ENCODE data around the gene THRAP3.

THRAP3 gene

GRCh38 chr1:36322786-36323635 lies 98.8 kb downstream of the THRAP3 start:
- Histone ChIP-seq H3K4me2 (ENCODE audit: low read length) (peak overlapping the region; percentile 80), H3K18ac (ENCODE audit: low read length) (peak overlapping the region; percentile 18), H3K27ac (ENCODE audit: low read depth, low read length) (peak overlapping the region; percentile 36), H3K23ac (ENCODE audit: low read length) (no peak overlapping the region), H3K36me3 (ENCODE audit: control insufficient read depth in 1 of 2, insufficient read depth in 2 of 2, low read length in 2 of 2) (peaks cover 0 to 3% of the 10 kb centered on the region in 2 experiments), H2AK5ac (ENCODE audit: low read length) (peak overlapping the region; percentile 25), H2BK12ac (ENCODE audit: low read length) (no peak overlapping the region), H4K91ac (ENCODE audit: low read depth, low read length) (peak overlapping the region; percentile 90), H4K8ac (ENCODE audit: low read depth, low read length) (peak overlapping the region; percentile 81), H3K9ac (ENCODE audit: low read length) (peak overlapping the region; percentile 50), H3K9me3 (ENCODE audit: insufficient read depth, low read depth, low read length) (peaks cover 2% of the 10 kb centered on the region), H2BK120ac (ENCODE audit: insufficient read depth, low read length, poor library complexity) (peak overlapping the region; percentile 21), H3K4ac (ENCODE audit: low read depth, low read length) (peak overlapping the region; percentile 82), H3K14ac (ENCODE audit: low read length) (peak overlapping the region; percentile 46), H3K27me3 (ENCODE audit: insufficient read depth, low read length) (no peaks in the 10 kb centered on the region), H3K4me1 (ENCODE audit: control insufficient read depth in 1 of 2, insufficient read depth in 2 of 2, low read length in 2 of 2) (peaks cover 39 to 45% of the 10 kb centered on the region in 2 experiments), H3K4me3 (ENCODE audit: low read depth, low read length) (peak overlapping the region; percentile 73), H3K79me1 (ENCODE audit: low read length) (peaks cover 23% of the 10 kb centered on the region), H2BK5ac (ENCODE audit: low read depth, low read length, poor library complexity) (peak overlapping the region; percentile 52), H3K79me2 (ENCODE audit: control insufficient read depth, insufficient read depth, low read length, poor library complexity) (peaks cover 8% of the 10 kb centered on the region), H2AFZ (ENCODE audit: insufficient read depth, low read length, poor library complexity) (peak overlapping the region; percentile 84), H4K12ac (ENCODE audit: low read depth, low read length) (peak overlapping the region; percentile 23)
- WGBS (ENCODE audit: extremely low coverage, insufficient coverage, insufficient read length), result no CpG with 5 or more reads among the region's 83 CpGs
- peak in 1 of 2 donors; percentile 36 for DNase-seq

DNA sequence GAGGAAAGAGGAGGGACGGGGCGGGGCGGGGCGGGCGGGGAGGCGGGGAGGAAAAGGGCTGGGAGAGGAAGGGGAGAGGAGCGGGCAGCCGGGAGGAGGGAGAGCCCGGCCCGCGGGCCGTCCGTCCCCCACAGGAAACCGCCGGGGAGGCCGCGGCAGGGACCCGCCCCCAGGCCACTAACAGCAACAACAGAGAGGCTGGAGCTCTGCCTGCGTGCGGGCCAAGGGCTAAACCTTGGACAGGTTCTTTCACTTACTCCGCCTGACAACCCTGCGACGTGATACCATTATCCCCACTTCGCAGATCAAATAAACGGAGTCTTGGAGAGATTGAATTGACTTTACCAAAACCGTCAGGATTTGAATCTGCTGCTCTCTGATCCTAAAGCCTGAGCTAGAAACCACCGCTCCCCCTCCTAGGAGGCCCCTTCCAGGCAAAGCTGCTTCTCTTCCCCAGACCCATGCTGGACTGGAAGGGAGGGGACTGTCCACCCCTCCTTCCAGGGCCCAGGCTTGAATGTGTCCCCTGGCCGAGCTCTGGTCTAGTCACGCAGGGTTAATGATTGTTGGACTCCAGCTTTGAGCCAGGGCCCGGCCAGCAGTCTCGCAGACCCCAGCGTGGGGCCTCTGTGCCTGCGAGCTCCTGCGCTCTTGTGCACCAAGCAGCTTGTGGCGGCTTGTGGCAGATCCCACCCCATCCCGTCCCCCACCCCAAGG lies 99.6 kb downstream of the THRAP3 start, which contains the start of gene EVA1B:
Gene EVA1B (minus strand): TSS at position 10 of the 717 bp plus-strand sequence. CDS start 608 bp downstream, outside the sequence.
- peak within 1 kb of the TSS; percentile 81 for H4K8ac ChIP-seq (ENCODE audit: low read depth, low read length)
- no CpG with 5 or more reads among the region's 36 CpGs for WGBS (ENCODE audit: extremely low coverage, insufficient coverage, insufficient read length)
- H3K4ac ChIP-seq (ENCODE audit: low read depth, low read length), result peak within 1 kb of the TSS; percentile 82
- H3K4me1 ChIP-seq (ENCODE audit: control insufficient read depth in 1 of 2, insufficient read depth in 2 of 2, low read length in 2 of 2), result peaks cover 40 to 45% of the 10 kb centered on the region in 2 experiments
- H3K18ac ChIP-seq (ENCODE audit: low read length), result peak within 1 kb of the TSS; percentile 34
- DNase-seq, result peak; percentile 81 to 86
- H4K12ac ChIP-seq (ENCODE audit: low read depth, low read length), result peak within 1 kb of the TSS; percentile 23
- H3K14ac ChIP-seq (ENCODE audit: low read length), result peak within 1 kb of the TSS; percentile 46
- H2AFZ ChIP-seq (ENCODE audit: insufficient read depth, low read length, poor library complexity), result peak within 1 kb of the TSS; percentile 84
- H2AK5ac ChIP-seq (ENCODE audit: low read length), result peak within 1 kb of the TSS; percentile 25
- H3K79me2 ChIP-seq (ENCODE audit: control insufficient read depth, insufficient read depth, low read length, poor library complexity), result peaks cover 8% of the 10 kb centered on the region
- peaks cover 23% of the 10 kb centered on the region for H3K79me1 ChIP-seq (ENCODE audit: low read length)
- peak within 1 kb of the TSS; percentile 90 for H4K91ac ChIP-seq (ENCODE audit: low read depth, low read length)
- no peaks in the 10 kb centered on the region for H3K27me3 ChIP-seq (ENCODE audit: insufficient read depth, low read length)
- H3K9ac ChIP-seq (ENCODE audit: low read length), result peak within 1 kb of the TSS; percentile 50
- peak within 1 kb of the TSS; percentile 36 for H3K27ac ChIP-seq (ENCODE audit: low read depth, low read length)
- peaks cover 0 to 3% of the 10 kb centered on the region in 2 experiments for H3K36me3 ChIP-seq (ENCODE audit: control insufficient read depth in 1 of 2, insufficient read depth in 2 of 2, low read length in 2 of 2)
- H2BK5ac ChIP-seq (ENCODE audit: low read depth, low read length, poor library complexity), result peak within 1 kb of the TSS; percentile 52
- H2BK12ac ChIP-seq (ENCODE audit: low read length), result no peak within 1 kb of the TSS
- peaks cover 2% of the 10 kb centered on the region for H3K9me3 ChIP-seq (ENCODE audit: insufficient read depth, low read depth, low read length)
- H2BK120ac ChIP-seq (ENCODE audit: insufficient read depth, low read length, poor library complexity), result peak within 1 kb of the TSS; percentile 21
- peak within 1 kb of the TSS; percentile 73 for H3K4me3 ChIP-seq (ENCODE audit: low read depth, low read length)
- no peak within 1 kb of the TSS for H3K23ac ChIP-seq (ENCODE audit: low read length)
- H3K4me2 ChIP-seq (ENCODE audit: low read length), result peak within 1 kb of the TSS; percentile 80

DNA sequence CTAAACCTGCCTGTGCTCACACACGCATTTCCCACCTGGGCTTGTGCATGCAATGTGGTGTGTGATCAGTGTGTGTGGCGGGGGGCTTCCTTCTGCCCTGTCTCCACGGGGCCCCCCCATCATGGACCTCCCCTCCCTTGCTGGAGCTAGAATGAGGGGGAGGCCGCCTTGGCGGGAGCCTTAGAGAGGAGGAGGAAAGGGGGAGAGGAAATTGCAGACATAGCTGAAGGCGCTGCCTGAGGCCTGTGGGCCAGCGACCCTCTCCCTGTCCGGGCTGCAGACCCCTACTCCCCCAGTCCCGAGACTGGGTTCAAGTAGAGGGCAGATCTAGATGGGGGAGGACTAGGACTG lies 100.1 kb downstream of the THRAP3 start:
- Histone ChIP-seq H3K4me2 (ENCODE audit: low read length) (peak overlapping the region; percentile 66), H3K36me3 (ENCODE audit: control insufficient read depth in 1 of 2, insufficient read depth in 2 of 2, low read length in 2 of 2) (peaks cover 0 to 3% of the 10 kb centered on the region in 2 experiments), H3K79me1 (ENCODE audit: low read length) (peaks cover 23% of the 10 kb centered on the region), H3K4me1 (ENCODE audit: control insufficient read depth in 1 of 2, insufficient read depth in 2 of 2, low read length in 2 of 2) (peaks cover 40 to 45% of the 10 kb centered on the region in 2 experiments), H3K9me3 (ENCODE audit: insufficient read depth, low read depth, low read length) (peaks cover 2% of the 10 kb centered on the region), H4K8ac (ENCODE audit: low read depth, low read length) (peak overlapping the region; percentile 70), H4K91ac (ENCODE audit: low read depth, low read length) (peak overlapping the region; percentile 41), H2BK120ac (ENCODE audit: insufficient read depth, low read length, poor library complexity) (peak overlapping the region; percentile 10), H3K23ac (ENCODE audit: low read length) (no peak overlapping the region), H2AFZ (ENCODE audit: insufficient read depth, low read length, poor library complexity) (no peak overlapping the region), H2AK5ac (ENCODE audit: low read length) (no peak overlapping the region), H3K79me2 (ENCODE audit: control insufficient read depth, insufficient read depth, low read length, poor library complexity) (peaks cover 8% of the 10 kb centered on the region), H4K12ac (ENCODE audit: low read depth, low read length) (no peak overlapping the region), H3K18ac (ENCODE audit: low read length) (no peak overlapping the region), H2BK12ac (ENCODE audit: low read length) (no peak overlapping the region), H3K4me3 (ENCODE audit: low read depth, low read length) (no peak overlapping the region), H3K27me3 (ENCODE audit: insufficient read depth, low read length) (no peaks in the 10 kb centered on the region), H3K27ac (ENCODE audit: low read depth, low read length) (no peak overlapping the region), H2BK5ac (ENCODE audit: low read depth, low read length, poor library complexity) (no peak overlapping the region), H3K9ac (ENCODE audit: low read length) (no peak overlapping the region), H3K4ac (ENCODE audit: low read depth, low read length) (no peak overlapping the region), H3K14ac (ENCODE audit: low read length) (no peak overlapping the region)
- DNase-seq, result no peak
- no CpG with 5 or more reads among the region's 9 CpGs for WGBS (ENCODE audit: extremely low coverage, insufficient coverage, insufficient read length)

- no peak overlapping the region for H4K12ac ChIP-seq (ENCODE audit: low read depth, low read length)
- no peak overlapping the region for H3K4me2 ChIP-seq (ENCODE audit: low read length)
- DNase-seq, result no peak
- H3K9me3 ChIP-seq (ENCODE audit: insufficient read depth, low read depth, low read length), result peaks cover 2% of the 10 kb centered on the region
- no peak overlapping the region for H2BK12ac ChIP-seq (ENCODE audit: low read length)
- no peak overlapping the region for H3K18ac ChIP-seq (ENCODE audit: low read length)
- peak overlapping the region; percentile 25 for H3K14ac ChIP-seq (ENCODE audit: low read length)
- H3K79me2 ChIP-seq (ENCODE audit: control insufficient read depth, insufficient read depth, low read length, poor library complexity), result peaks cover 4% of the 10 kb centered on the region
- peaks cover 15% of the 10 kb centered on the region for H3K79me1 ChIP-seq (ENCODE audit: low read length)
- peaks cover 0 to 3% of the 10 kb centered on the region in 2 experiments for H3K36me3 ChIP-seq (ENCODE audit: control insufficient read depth in 1 of 2, insufficient read depth in 2 of 2, low read length in 2 of 2)
- H3K27ac ChIP-seq (ENCODE audit: low read depth, low read length), result no peak overlapping the region
- H2BK120ac ChIP-seq (ENCODE audit: insufficient read depth, low read length, poor library complexity), result no peak overlapping the region
- peak overlapping the region; percentile 78 for H2AK5ac ChIP-seq (ENCODE audit: low read length)
- peaks cover 26 to 30% of the 10 kb centered on the region in 2 experiments for H3K4me1 ChIP-seq (ENCODE audit: control insufficient read depth in 1 of 2, insufficient read depth in 2 of 2, low read length in 2 of 2)
- no peak overlapping the region for H2BK5ac ChIP-seq (ENCODE audit: low read depth, low read length, poor library complexity)
- H3K4ac ChIP-seq (ENCODE audit: low read depth, low read length), result no peak overlapping the region
- no peak overlapping the region for H2AFZ ChIP-seq (ENCODE audit: insufficient read depth, low read length, poor library complexity)
- H4K8ac ChIP-seq (ENCODE audit: low read depth, low read length), result no peak overlapping the region
- no CpG with 5 or more reads among the region's 6 CpGs for WGBS (ENCODE audit: extremely low coverage, insufficient coverage, insufficient read length)
- no peak overlapping the region for H3K9ac ChIP-seq (ENCODE audit: low read length)
- no peaks in the 10 kb centered on the region for H3K27me3 ChIP-seq (ENCODE audit: insufficient read depth, low read length)
- H4K91ac ChIP-seq (ENCODE audit: low read depth, low read length), result no peak overlapping the region
- no peak overlapping the region for H3K4me3 ChIP-seq (ENCODE audit: low read depth, low read length)
- no peak overlapping the region for H3K23ac ChIP-seq (ENCODE audit: low read length)
Observed at GRCh38 chr1:36326499-36326898, 102.3 kb downstream of the THRAP3 start.

All from trophoblast cell (in vitro differentiated cells and primary cell).